HG02798 (cell line): ENCODE measurements around the gene VAC14.

Source experiments
- ATAC-seq: cut with Tn5 transposase; IDR thresholded peaks from one replicate; pipeline ENCODE4 v1.9.1; 2021; ENCODE audit warnings: mild to moderate bottlenecking; ENCODE audit not compliant: unreplicated experiment, poor library complexity

The VAC14 gene

GRCh38 chr16:70766658-70767057 lies 34.3 kb downstream of the VAC14 start:
- ATAC-seq: no peak

- ATAC-seq: no peak
Observed at GRCh38 chr16:70766176-70766575, 34.8 kb downstream of the VAC14 start.

GRCh38 chr16:70765491-70765890 lies 35.5 kb downstream of the VAC14 start:
- no peak for ATAC-seq

GRCh38 chr16:70764632-70765031 lies 36.3 kb downstream of the VAC14 start:
- ATAC-seq: no peak

- ATAC-seq: no peak
Observed at GRCh38 chr16:70760221-70760620, 40.7 kb downstream of the VAC14 start.

GRCh38 chr16:70759666-70760065 lies 41.3 kb downstream of the VAC14 start:
- no peak for ATAC-seq

DNA sequence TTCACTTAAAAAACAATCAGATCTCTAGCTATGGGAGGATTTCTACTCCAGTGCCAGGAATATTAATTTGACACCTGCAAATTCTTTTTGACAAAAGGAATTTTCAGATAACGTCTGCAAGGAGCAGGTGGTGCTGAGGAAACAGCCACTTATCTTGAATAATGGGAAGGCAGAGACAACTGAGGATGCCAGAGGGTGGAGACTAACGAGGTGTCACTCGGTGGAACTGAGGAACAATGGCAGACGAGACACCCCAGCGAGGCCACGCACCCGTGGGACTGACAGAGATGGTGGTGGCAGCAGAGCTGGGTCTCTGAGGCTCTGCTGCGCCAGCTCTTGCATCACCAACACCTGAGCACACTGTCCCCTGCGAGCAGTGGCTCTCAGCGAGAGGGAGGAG lies 42.2 kb downstream of the VAC14 start:
- ATAC-seq: no peak

DNA sequence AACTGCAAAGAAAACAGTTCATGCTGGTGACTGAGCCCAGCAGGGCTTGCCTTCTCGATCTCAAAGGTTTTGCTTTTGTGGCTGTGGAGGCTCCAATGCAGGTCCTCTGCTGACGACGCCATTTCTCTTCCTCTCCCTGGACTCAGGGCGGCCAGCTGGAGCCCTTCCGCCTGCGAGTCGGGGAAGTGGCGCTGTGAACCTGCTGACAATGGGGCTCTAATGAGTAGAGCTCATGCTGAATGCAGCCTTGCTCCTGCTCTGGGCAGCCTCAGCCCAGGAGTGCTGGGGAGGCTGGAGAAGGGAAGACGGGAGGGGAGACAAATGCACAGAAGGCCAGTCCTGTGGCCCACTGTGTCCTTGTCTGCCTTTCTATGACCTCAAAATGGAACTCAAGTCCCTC lies 43.8 kb downstream of the VAC14 start:
- ATAC-seq: no peak

DNA sequence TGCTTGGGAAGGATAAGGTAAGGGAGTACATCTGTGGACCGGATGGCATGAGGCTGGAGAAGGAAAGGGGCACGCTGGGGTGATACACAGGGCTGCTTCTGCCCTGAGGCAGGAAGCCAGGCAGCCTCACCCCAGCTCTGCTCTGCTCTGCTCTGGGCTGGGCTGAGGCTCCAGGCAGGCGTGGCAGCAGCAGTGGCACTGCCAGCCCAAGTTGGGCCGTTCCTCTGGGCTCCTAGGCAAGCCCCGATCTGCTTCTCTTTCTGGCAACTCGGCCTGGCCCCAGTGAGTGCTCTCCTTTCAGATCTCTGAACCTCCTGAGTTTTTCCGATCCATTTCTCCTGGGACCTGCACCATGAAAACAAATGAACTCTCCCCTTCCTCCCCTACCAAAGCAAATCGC lies 44.9 kb downstream of the VAC14 start:
- no peak for ATAC-seq

- no peak for ATAC-seq
Observed at GRCh38 chr16:70754851-70755600, 45.9 kb downstream of the VAC14 start.

DNA sequence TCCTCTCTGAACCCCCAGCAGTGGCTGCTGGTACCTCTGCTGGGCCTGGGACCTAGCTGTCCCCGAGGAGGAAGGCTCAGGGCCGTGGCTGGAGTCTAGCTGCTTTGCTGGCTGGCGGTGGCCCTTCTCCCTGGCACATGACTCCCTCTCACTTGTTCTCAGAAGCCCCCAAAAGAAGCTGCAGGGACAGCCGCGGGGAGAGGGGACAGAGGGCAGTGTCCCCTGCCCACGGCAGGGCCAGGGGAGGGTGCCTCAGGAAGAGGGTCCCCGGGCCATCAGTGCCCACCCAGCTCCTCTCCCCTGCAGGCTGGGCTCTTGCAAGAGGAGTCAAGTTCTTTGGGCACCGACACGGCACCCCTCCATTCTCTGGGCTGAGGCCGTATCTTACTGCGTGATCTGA lies 46.6 kb downstream of the VAC14 start:
- no peak for ATAC-seq

DNA sequence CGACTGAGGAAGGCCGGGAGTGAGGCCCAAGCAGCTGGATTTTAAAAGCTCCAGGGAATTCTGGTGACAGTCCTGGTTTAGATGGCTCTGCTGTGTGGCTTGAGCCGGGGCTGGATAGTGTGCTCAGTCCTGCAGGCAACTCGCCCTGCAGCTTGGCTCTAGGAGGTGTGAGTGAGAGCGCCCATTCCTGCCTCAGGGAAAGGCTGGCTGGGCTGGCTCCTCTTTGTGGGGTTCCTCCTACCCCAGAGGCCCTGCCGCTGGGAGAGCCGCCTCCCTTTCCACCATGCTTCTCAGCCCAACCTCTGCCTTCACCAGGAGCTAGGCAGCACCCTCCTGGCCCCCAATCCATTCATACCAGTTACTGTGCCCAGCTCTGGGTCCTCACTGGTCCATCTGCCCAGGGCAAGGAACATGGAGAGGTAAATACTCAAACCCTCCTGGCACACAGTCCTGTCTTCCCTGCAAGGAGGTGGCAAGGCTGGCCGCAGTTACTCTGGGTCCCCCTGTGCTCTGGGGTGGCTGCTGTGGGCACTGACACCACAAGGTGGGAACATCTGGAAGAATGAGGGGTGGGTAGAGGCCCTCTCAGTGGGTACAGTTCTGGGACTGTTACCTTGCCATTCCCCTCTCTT lies 47.1 kb downstream of the VAC14 start:
- no peak for ATAC-seq

- ATAC-seq: no peak
Observed at GRCh38 chr16:70753228-70753627, 47.7 kb downstream of the VAC14 start.

DNA sequence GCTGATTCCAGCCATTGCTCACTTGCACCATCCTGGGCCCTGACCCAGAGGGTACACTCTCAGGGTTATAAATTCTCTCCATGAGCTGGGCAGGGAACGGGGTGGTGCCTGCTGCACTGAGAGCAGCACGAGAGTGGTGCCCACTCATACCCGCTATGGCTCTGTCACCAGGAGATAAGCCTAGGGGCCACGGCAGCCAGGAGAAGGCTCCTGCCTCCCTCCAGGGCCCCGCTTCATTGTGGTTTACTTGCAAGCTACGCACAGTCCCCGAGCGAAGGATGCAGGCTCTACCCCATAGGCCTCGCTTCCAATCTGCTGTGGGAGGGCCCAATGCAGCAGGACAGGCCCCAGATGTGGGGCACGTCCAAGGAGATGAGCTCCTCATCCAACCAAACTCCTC lies 48.5 kb downstream of the VAC14 start:
- no peak for ATAC-seq

GRCh38 chr16:70751593-70751992 lies 49.4 kb downstream of the VAC14 start:
- no peak for ATAC-seq

DNA sequence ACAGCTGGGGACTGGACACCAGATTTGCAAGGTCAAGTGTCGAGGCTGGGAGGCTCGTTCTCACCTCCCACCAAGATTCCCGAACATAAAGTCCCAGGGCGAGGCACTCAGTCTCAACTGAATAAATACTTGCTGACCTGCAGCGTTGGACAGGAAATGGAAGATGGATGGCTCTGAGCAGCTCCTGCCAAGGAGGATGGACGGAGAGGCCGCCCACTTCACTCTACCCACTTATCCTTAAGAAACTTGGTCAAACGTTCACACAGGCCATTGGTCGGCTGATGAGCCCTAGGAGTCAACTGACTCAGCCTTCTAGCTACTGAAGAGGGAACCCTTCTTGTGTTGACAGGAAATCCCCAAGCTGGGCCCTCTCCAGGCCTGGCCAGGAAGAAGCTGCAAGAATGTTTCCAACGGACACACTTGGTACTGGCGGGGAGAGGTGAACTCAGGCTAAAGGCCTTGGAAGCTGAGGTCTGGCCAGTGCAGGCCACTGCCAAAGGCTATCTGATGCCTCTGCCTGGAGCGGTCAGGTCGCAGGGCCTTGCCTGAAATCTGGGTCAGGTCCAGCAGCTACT lies 50.0 kb downstream of the VAC14 start:
- ATAC-seq: no peak

GRCh38 chr16:70749681-70750601 lies 51.0 kb downstream of the VAC14 start:
- ATAC-seq: no peak

DNA sequence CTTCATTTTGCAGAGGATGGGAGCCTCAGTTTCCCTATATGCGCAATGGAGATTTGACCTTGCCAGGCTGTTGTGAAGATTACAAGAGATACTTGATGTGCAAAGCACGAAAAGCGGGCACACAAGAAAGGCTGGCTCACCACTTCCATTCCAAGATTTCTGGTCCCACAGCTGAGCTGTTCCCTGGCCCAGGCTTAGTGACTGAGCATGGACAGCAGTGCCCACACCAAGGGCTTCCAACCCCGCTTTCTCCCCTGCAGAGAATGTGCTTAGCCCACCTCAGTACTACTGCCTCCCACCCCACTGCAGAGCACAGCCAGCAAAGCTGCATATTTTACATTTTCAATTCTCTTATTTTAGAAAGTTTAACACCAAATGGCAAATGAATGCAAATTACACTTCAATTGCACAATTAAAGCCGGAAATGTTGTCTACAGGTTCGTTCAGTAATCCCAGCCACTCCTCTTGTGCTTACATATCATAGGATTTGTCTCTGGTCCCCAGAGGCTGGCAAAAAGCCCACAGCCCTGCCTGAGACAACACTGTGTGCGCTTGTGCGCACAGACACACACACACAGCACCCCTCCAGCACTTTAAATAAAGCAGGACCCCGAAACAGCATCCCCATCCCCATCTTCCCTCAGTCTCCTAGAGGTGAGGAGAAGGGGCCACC lies 51.8 kb downstream of the VAC14 start:
- no peak for ATAC-seq

DNA sequence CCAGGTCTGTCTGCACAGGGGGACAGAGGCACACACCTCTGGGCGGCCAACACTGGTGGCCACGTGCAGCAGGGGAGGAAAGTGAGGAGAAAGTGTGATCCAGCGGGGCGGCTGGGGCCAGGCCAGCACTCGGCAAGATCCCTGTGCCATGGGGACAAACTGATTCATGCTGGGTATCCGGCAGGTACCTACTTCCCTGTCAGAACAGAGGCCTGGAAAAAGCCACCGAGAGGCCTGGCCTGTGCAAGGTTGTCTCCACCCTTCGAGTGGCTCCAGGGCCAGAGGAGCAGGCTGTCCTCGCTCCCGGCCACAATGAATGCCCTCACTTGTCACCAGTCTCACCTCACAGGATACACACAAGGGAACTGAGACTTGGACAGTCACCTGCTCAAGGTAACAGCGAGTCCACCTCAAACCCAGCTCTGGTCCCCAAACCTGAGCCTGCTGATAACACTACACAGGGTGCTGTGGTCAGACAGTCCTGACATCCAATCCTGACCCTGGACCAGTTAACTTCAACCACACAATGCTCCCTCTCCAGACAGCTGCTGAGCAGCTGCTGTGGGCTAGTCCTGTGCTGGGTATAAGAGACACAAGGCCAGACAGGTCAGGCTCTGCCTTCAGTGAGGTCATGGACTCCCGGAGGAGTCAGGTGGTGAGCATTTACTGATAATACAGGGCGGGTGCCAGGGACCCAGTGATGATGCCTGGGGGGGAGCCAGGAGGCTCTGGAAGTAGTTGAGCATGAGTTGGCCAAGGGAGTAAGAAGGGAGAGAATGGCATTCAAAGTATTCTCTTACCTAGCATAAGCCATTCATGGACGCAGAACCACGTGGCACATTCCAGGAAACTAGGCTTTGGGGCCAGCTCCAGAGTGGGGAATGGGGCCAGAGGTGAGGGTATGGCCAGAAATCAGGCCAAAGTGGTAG lies 53.0 kb downstream of the VAC14 start:
- no peak for ATAC-seq
